Measurements from ENCODE around the gene GGT7. TPM values are rescaled to one million over a fixed set of nuclear protein-coding genes. Genes with fewer than 3 reads are reported as not detected.
A peak's percentile ranks its signal among the peaks of the same experiment; 100 is the strongest.
"Not testable (repeated sequence)": the region's sequence is repeated elsewhere in the genome, so short reads cannot be mapped to it uniquely, and the experiment has no call there.

The GGT7 gene
- total RNA-seq, 1 donor from 2014 or later, result 62.7 TPM

DNA sequence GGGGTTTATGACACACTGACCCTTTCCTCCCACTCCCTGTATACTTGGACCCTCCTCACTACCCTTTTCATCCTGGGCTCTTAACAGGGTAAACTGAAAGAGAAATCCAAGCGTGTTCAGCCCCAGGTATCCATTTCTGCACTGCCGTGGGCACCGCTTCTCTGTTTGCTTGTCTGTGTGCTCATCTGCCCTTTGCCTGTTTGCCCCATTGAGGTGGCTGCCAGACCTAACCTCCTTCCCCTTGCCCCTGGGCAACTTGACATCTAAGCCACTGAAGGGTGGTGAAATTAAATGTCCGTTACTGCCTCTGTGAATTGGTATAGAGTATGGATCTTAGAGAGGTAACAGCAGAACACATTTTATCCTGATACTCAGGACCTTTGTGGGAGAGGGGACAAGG lies 42.5 kb upstream of the GGT7 start:
- DNase-seq (ENCODE audit: extremely low spot score, unreplicated experiment), result no peak
- no peak overlapping the region for H3K4me3 Mint-ChIP-seq
- H3K27me3 Mint-ChIP-seq, result no peaks in the 10 kb centered on the region
- H3K36me3 Mint-ChIP-seq, result peaks cover 30% of the 10 kb centered on the region
- H3K9me3 Mint-ChIP-seq, result no peaks in the 10 kb centered on the region
- no peak overlapping the region for H3K27ac Mint-ChIP-seq
- no peaks in the 10 kb centered on the region for H3K4me1 Mint-ChIP-seq (ENCODE audit: unreplicated experiment)
- TF ChIP-seq, protein P1, sequence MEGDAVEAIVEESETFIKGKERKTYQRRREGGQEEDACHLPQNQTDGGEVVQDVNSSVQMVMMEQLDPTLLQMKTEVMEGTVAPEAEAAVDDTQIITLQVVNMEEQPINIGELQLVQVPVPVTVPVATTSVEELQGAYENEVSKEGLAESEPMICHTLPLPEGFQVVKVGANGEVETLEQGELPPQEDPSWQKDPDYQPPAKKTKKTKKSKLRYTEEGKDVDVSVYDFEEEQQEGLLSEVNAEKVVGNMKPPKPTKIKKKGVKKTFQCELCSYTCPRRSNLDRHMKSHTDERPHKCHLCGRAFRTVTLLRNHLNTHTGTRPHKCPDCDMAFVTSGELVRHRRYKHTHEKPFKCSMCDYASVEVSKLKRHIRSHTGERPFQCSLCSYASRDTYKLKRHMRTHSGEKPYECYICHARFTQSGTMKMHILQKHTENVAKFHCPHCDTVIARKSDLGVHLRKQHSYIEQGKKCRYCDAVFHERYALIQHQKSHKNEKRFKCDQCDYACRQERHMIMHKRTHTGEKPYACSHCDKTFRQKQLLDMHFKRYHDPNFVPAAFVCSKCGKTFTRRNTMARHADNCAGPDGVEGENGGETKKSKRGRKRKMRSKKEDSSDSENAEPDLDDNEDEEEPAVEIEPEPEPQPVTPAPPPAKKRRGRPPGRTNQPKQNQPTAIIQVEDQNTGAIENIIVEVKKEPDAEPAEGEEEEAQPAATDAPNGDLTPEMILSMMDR (conservative IDR thresholded peaks at IDR 0.05), result no peak

DNA sequence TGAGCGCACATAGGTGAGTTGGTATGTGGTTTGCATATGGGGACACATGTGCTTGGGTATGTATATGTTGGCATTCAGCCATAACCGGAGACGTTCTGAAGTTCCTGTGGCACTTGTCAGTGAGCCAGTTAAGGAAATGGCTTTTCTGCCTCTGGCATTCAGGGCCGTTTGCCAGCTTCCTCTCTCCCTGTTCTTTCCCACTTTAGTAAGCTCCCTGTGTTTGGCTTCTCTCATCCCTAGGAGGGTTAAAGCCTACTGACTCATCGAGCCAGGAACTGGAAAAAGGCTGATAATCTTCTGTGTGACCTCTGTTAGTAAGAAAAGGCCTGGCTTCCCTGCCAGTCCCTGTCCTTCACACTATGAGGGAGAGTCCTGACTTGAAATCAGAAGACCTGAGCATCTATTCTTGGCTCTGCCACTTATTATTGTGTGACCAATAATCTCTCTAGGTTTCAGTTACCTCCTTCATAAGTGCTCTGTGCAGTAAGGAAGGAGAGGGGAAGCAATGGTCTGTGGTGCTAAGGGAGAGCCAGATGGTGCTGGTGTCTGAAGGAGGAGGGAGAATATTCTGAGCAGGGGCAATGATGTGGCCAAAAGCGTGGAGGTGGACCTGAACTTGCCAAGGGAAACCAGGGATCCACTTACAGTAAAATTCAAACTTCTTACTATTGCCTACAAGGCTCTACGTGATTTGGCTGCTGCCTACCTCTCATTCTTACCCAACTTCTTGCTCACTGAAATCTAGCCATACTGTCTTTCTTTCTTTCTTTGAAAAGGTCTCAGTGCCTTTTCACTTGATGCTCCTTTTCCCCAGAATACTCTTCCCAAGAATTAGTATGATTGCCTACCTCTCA lies 35.2 kb upstream of the GGT7 start:
- TF ChIP-seq, protein P1 (conservative IDR thresholded peaks at IDR 0.05), result no peak
- no peak for DNase-seq (ENCODE audit: extremely low spot score, unreplicated experiment)
- Mint-ChIP-seq H3K9me3 (no peaks in the 10 kb centered on the region), H3K27ac (no peak overlapping the region), H3K4me1 (ENCODE audit: unreplicated experiment) (peaks cover 7% of the 10 kb centered on the region), H3K4me3 (no peak overlapping the region), H3K27me3 (no peaks in the 10 kb centered on the region), H3K36me3 (peaks cover 4% of the 10 kb centered on the region)

DNA sequence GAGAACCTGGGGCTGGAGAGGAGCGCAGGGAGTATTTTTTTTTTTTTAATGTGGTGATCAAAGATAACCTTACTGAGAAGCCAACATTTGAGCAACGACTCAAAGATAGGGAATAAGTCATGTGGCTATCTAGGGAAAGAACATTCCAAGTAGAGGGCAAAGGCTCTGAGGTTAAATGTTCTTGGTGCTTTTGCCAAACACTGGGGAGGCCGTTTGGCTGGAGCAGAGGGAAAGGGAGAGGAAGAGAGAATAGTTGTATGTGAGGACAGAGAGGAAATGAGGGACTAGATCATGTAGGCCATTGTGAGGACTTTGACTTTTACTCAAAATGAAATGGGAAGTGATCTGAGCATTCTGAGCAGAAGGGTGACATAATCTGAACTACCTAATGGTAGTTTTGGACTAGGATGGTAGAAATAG lies 31.6 kb upstream of the GGT7 start:
- DNase-seq (ENCODE audit: extremely low spot score, unreplicated experiment), result no peak
- Mint-ChIP-seq H3K36me3 (peaks cover 12% of the 10 kb centered on the region), H3K27me3 (no peaks in the 10 kb centered on the region), H3K9me3 (no peaks in the 10 kb centered on the region), H3K27ac (no peak overlapping the region), H3K4me1 (ENCODE audit: unreplicated experiment) (peaks cover 7% of the 10 kb centered on the region), H3K4me3 (no peak overlapping the region)
- TF ChIP-seq, protein P1 (conservative IDR thresholded peaks at IDR 0.05), result no peak

DNA sequence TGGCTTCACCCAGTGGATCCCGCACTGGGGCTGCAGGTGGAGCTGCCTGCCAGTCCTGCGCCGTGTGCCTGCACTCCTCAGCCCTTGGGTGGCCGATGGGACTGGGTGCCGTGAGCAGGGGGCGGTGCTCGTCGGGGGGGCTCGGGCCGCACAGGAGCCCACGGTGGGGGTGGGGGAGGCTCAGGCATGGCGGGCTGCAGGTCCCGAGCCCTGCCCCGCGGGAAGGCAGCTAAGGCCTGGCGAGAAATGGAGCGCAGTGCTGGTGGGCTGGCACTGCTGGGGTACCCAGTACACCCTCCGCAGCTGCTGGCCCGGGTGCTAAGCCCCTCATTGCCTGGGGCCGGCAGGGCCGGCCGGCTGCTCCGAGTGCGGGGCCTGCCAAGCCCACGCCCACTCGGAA lies 26.1 kb upstream of the GGT7 start:
- H3K27ac Mint-ChIP-seq; DNase-seq (ENCODE audit: extremely low spot score, unreplicated experiment); H3K9me3 Mint-ChIP-seq; H3K27me3 Mint-ChIP-seq; H3K4me1 Mint-ChIP-seq (ENCODE audit: unreplicated experiment); H3K4me3 Mint-ChIP-seq: not testable (repeated sequence)
- H3K36me3 Mint-ChIP-seq, result peaks cover 27% of the 10 kb centered on the region

DNA sequence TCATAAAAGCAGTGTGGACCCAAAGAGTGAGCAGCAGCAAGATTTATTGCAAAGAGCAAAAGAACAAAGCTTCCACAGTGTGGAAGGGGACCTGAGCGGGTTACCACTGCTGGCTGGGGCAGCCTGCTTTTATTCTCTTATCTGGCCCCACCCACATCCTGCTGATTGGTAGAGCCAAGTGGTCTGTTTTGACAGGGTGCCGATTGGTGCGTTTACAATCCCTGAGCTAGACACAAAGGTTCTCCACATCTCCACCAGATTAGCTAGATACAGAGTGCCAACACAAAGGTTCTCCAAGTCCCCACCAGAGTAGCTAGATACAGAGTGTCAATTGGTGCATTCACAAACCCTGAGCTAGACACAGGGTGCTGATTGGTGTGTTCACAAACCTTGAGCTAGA lies 25.5 kb upstream of the GGT7 start:
- H3K4me1 Mint-ChIP-seq (ENCODE audit: unreplicated experiment); H3K4me3 Mint-ChIP-seq; DNase-seq (ENCODE audit: extremely low spot score, unreplicated experiment); H3K9me3 Mint-ChIP-seq; H3K27me3 Mint-ChIP-seq: not testable (repeated sequence)
- H3K27ac Mint-ChIP-seq, result peak overlapping the region; percentile 11
- peaks cover 27% of the 10 kb centered on the region for H3K36me3 Mint-ChIP-seq

DNA sequence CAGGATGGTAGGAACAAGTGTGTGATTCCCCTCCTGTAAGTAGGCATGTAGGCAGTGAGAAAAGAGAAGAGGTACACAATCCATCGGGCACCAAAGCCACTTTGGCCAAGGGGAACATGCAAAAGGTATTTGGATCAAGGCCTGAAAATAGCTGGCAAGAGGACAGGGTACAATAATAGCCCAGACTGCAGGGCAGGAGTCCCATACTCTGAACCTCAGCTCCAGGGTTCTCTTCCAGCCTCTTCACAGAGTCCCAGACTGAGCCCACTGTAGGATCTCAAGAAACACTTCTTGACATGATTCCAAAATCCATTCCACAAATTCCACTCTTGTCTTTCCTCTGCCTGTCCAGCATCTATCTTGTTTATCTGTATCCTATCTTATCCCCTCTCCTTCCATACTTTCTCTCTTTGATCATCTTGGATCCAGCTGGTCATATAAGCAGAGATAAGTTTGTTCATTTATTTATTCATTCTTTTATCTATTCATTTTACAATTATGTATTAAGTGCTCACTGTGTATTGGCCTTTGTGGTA lies 23.5 kb upstream of the GGT7 start:
- no peaks in the 10 kb centered on the region for H3K27me3 Mint-ChIP-seq
- peaks cover 22% of the 10 kb centered on the region for H3K36me3 Mint-ChIP-seq
- no peaks in the 10 kb centered on the region for H3K4me1 Mint-ChIP-seq (ENCODE audit: unreplicated experiment)
- H3K9me3 Mint-ChIP-seq, result no peaks in the 10 kb centered on the region
- no peak overlapping the region for H3K27ac Mint-ChIP-seq
- no peak overlapping the region for H3K4me3 Mint-ChIP-seq
- TF ChIP-seq, protein P1 (conservative IDR thresholded peaks at IDR 0.05), result no peak
- no peak for DNase-seq (ENCODE audit: extremely low spot score, unreplicated experiment)

Data from type B pancreatic cell (in vitro differentiated cells).